A172 (cell line): Measurements from ENCODE around the gene CCDC192. TPM values are rescaled to one million over a fixed set of nuclear protein-coding genes. Genes with fewer than 3 reads are reported as not detected.

Source experiments
- DNase-seq: peaks from one replicate; pipeline ENCODE4 v3.0.0-alpha.2; 2015; ENCODE audit warnings: low spot score
- total RNA-seq: library from RNA; depleted of rRNA; stranded (reverse); fragments of >200 nt; shearing (Covaris generic); gene quantifications from 2 replicates; pipeline ENCODE4 v1.2.3, GENCODE V29; 2014; rRNA removed

CCDC192 gene
- total RNA-seq, 1 experiment from 2014 or later, result not detected

DNA sequence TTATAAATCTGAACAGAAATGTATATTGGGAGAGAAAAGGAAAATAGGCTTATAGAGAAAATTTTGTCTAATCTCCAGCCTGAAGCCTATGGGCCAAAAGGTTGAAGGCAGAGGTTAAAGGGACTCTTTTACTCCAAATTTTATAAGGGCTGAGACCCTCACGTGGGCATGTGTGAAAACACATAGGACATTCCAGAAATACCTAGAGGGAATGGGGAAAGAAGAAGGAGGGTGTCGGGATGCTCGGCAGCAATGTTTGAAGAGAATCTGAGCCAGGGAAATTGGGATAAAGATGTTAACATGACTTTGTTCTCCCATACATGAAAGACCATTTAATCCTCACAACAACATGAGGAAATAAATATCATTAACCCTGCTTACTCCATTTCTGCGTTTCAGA lies 278.3 kb downstream of the CCDC192 start:
- no peak for DNase-seq

DNA sequence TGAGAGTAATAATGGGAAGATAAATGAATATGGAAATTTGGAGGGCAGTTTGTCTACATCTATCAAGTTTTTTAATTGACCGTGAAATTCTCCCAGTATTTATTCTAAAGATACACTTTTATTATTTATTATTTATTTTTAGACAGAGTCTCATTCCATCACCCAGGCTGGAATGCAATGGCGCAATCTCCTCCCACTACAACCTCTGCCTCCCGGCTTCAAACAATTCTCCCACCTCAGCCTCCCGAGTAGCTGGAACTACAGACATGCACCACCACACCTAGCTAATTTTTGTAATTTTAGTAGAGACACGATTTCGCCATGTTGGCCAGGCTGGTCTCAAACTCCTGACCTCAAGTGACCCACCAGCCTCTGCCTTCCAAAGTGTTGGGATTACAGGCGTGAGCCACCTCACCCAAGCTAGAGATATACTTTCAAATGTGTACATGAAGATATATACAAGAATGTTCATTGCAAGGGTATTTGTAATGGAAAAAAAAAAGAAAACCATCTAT lies 282.7 kb downstream of the CCDC192 start:
- no peak for DNase-seq

DNA sequence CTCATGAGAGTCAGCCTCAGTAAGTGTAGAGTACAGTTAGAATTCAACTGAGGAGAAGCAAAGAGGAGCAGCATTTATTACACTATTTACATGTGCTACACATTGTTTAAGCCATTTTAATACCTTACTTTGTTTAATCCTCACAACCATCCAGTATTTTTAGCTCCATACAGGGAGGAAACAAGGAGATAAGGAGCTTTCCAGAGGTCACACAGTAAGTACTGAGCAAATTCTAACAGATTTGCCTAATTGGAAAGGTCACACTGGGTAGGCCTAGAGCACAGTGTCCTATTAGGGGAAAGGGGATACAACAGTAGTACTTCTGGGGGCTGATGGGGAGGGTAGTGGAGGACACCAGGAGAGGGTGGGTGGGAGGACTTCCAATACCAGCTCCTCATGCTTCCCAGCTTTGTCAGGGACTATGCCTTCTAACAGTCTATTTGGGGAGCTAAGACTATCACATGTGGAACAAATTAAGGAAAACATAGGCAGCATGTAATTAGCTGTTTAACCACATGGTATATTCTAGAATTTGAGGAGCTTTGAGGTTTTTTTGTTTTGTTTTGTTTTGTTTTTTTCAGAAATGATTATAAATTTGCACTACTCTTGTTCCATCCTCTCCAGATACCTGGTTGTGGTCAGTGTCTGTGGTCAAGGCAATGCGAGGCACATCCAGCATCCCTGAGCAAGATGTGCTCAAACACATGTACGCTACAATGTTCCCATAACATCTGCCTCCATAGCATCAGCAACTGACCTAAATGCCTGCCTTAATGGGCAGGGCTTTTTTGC lies 284.4 kb downstream of the CCDC192 start:
- DNase-seq, result no peak

DNA sequence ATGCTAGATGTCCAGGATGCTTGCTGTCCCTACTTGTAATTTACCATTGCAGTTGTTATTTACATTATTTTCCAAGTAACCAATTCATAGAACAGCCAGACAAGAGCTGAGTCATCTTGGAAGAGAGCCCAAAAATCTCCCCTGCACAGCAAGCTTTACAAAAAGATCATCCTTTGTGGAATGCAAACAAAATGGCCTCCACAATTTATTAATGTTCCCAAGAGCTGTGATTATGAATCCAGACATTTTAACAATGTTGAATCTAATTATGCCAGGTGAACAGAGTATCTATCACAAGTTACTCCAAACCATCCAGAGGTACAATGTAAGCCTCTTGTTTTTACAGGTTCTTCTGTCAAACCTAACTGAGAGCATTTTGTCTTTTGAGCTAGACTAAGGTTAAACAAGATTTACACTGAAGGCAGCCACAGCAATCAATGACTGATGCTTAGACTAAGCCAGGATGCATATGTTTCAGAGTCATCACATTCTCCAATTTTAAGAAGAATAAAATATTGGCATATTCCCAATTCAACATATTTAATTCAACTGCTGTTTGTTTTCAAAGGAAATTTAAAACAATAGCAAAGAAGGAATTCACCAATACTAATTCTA lies 285.1 kb downstream of the CCDC192 start:
- peak; percentile 90 for DNase-seq

Other genes starting within 250 kb of the CCDC192 start
- gene PRRC1, start 185.8 kb upstream of the CCDC192 start, total RNA-seq, result 39.8 and 66.4 TPM in 2 replicates
- not detected in 2 replicates for gene CTXN3, start 54.3 kb upstream of the CCDC192 start, total RNA-seq